A673 (cell line): ENCODE data around the gene TXNDC8. TPM values are rescaled to one million over a fixed set of nuclear protein-coding genes. Genes with fewer than 3 reads are reported as not detected.

ENCODE experiments used
- BruUV-seq: library from RNA; stranded (reverse); fragments of 400-500 nt; replicated peaks from 2 replicates; lab custom pipeline; 2021; lab: Mats Ljungman, UMichigan
- CTCF ChIA-PET: fragments of 300-600 bp; sonication (Branson Sonifier 250); formaldehyde crosslinking; loops from one replicate; lab custom pipeline; 2022; ENCODE audit warnings: antibody characterized with exemption; lab: Charles Lee
- POLR2A ChIA-PET: fragments of 300-600 bp; sonication (Branson Sonifier 250); formaldehyde crosslinking; loops from one replicate; lab custom pipeline; 2022; ENCODE audit warnings: antibody characterized with exemption; ENCODE audit not compliant: low non-redundant PET; lab: Charles Lee
- DNase-seq: peaks from one replicate; pipeline ENCODE4 v3.0.0-alpha.2; 2015; ENCODE audit warnings: low spot score
- H3K27ac ChIP-seq: fragments of 200-600 bp; sonication (generic); 2 replicates; pipeline ENCODE4 v1.5.1; 2016; ENCODE audit warnings: mixed run types, low read depth, mild to moderate bottlenecking, mixed read lengths, antibody characterized with exemption, low read length; ENCODE audit not compliant: poor library complexity, severe bottlenecking
- H3K27me3 ChIP-seq: fragments of 200-600 bp; sonication (generic); replicated peaks from 2 replicates; pipeline ENCODE4 v1.6.1; 2017; ENCODE audit warnings: mixed run types, low read depth, mild to moderate bottlenecking, mixed read lengths, antibody characterized with exemption, low read length; ENCODE audit not compliant: insufficient read depth, poor library complexity
- H3K36me3 ChIP-seq: fragments of 200-600 bp; sonication (generic); 2 replicates; pipeline ENCODE4 v1.6.1; 2016; ENCODE audit warnings: mixed run types, mild to moderate bottlenecking, mixed read lengths, antibody characterized with exemption, low read length; ENCODE audit not compliant: insufficient read depth, poor library complexity, severe bottlenecking
- H3K4me1 ChIP-seq: fragments of 200-600 bp; sonication (generic); 2 replicates; pipeline ENCODE4 v1.6.1; 2017; ENCODE audit warnings: mixed run types, mild to moderate bottlenecking, mixed read lengths, antibody characterized with exemption, low read length; ENCODE audit not compliant: insufficient read depth, poor library complexity, severe bottlenecking
- H3K4me3 ChIP-seq: fragments of 200-600 bp; sonication (generic); 2 replicates; pipeline ENCODE4 v1.5.1; 2016; ENCODE audit warnings: low read depth, mixed run types, mild to moderate bottlenecking, mixed read lengths, low read length; ENCODE audit not compliant: poor library complexity, severe bottlenecking
- H3K9me3 ChIP-seq: fragments of 200-600 bp; sonication (generic); 2 replicates; pipeline ENCODE4 v1.6.1; 2016; ENCODE audit warnings: mixed run types, low read depth, mild to moderate bottlenecking, mixed read lengths, antibody characterized with exemption, low read length; ENCODE audit not compliant: poor library complexity, severe bottlenecking
- EZH2 ChIP-seq: fragments of 200-600 bp; sonication (generic); IDR thresholded peaks from 2 replicates; pipeline ENCODE4 v1.6.1; 2017; ENCODE audit warnings: borderline replicate concordance, low read depth, mild to moderate bottlenecking, mixed read lengths, antibody characterized with exemption, low read length; ENCODE audit not compliant: poor library complexity, severe bottlenecking
- intact Hi-C: fragments of 100-400 bp; cut with micrococcal nuclease; formaldehyde crosslinking; loops from one replicate; pipeline ENCODE4 v1.10.0; 2022; ENCODE audit not compliant: unreplicated experiment
- total RNA-seq: library from RNA; stranded (reverse); gene quantifications from 2 replicates; pipeline ENCODE4 v1.2.3, GENCODE V29; 2021
- TF ChIP-seq, protein P1 (sequence below): fragments of 300-800, 200-600 bp; sonication (generic); conservative IDR thresholded peaks from 2 replicates; pipeline ENCODE4 v1.5.1; 2017; ENCODE audit warnings: low read depth, mild to moderate bottlenecking, antibody characterized with exemption, low read length, moderate library complexity, mixed read lengths

The TXNDC8 gene
- total RNA-seq, 1 experiment from 2014 or later, result not detected

GRCh38 chr9:110256380-110257096, 81.1 kb downstream of the TXNDC8 start, which contains the start of gene TXN:
TSS of gene TXN (minus strand) at chr9:110256507. CDS start at chr9:110256435, 72 bp downstream.
- Histone ChIP-seq H3K27me3 (no peaks in the 10 kb centered on the region), H3K9me3 (no peaks in the 10 kb centered on the region), H3K27ac (peak within 1 kb of the TSS; percentile 87), H3K4me3 (peak within 1 kb of the TSS; percentile 80), H3K4me1 (peaks cover 26% of the 10 kb centered on the region), H3K36me3 (no peaks in the 10 kb centered on the region)
- no peak for TF ChIP-seq EZH2
- TF ChIP-seq, protein P1, sequence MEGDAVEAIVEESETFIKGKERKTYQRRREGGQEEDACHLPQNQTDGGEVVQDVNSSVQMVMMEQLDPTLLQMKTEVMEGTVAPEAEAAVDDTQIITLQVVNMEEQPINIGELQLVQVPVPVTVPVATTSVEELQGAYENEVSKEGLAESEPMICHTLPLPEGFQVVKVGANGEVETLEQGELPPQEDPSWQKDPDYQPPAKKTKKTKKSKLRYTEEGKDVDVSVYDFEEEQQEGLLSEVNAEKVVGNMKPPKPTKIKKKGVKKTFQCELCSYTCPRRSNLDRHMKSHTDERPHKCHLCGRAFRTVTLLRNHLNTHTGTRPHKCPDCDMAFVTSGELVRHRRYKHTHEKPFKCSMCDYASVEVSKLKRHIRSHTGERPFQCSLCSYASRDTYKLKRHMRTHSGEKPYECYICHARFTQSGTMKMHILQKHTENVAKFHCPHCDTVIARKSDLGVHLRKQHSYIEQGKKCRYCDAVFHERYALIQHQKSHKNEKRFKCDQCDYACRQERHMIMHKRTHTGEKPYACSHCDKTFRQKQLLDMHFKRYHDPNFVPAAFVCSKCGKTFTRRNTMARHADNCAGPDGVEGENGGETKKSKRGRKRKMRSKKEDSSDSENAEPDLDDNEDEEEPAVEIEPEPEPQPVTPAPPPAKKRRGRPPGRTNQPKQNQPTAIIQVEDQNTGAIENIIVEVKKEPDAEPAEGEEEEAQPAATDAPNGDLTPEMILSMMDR, result no peak
- POLR2A ChIA-PET, result interaction anchor here (0.6 to 0.7 kb wide), 2 partner anchors 159 to 324 kb away, joined by 3 to 10 read pairs; no protein-coding TSS in a partner anchor
- BruUV-seq, result no TSS peak
- intact Hi-C loops, result no loop called here
- CTCF ChIA-PET, result interaction anchor here (0.6 kb wide), 2 partner anchors 368 to 1432 kb away, joined by 3 to 4 read pairs; no protein-coding TSS in a partner anchor
- DNase-seq, result peak; percentile 94

GRCh38 chr9:110255463-110256379, 81.9 kb downstream of the TXNDC8 start:
- POLR2A ChIA-PET, result interaction anchor here (0.7 kb wide), 1 partner anchor 324 kb away, joined by 10 read pairs; no protein-coding TSS in a partner anchor
- Histone ChIP-seq H3K27me3 (no peaks in the 10 kb centered on the region), H3K9me3 (no peaks in the 10 kb centered on the region), H3K27ac (peak overlapping the region; percentile 87), H3K4me1 (peaks cover 18% of the 10 kb centered on the region), H3K36me3 (peaks cover 4% of the 10 kb centered on the region), H3K4me3 (peak overlapping the region; percentile 80)
- BruUV-seq, result no TSS peak
- peak; percentile 34 for DNase-seq
- intact Hi-C loops, result no loop called here
- no peak for TF ChIP-seq EZH2
- TF ChIP-seq, protein P1, result no peak
- CTCF ChIA-PET, result interaction anchor here (0.6 kb wide), 2 partner anchors 368 to 1433 kb away, joined by 3 to 4 read pairs; no protein-coding TSS in a partner anchor

GRCh38 chr9:110255034-110255462, 82.6 kb downstream of the TXNDC8 start:
- Histone ChIP-seq H3K27me3 (no peaks in the 10 kb centered on the region), H3K27ac (peak overlapping the region; percentile 87), H3K9me3 (no peaks in the 10 kb centered on the region), H3K4me3 (peak overlapping the region; percentile 80), H3K4me1 (peaks cover 14% of the 10 kb centered on the region), H3K36me3 (peaks cover 9% of the 10 kb centered on the region)
- intact Hi-C loops, result no loop called here
- BruUV-seq, result no TSS peak
- POLR2A ChIA-PET, result no interaction called here
- TF ChIP-seq, protein P1, result no peak
- no peak for TF ChIP-seq EZH2
- CTCF ChIA-PET, result no interaction called here
- no peak for DNase-seq
